K562 (cell line): ENCODE data around the gene PTPN1. TPM values are rescaled to one million over a fixed set of nuclear protein-coding genes. Genes with fewer than 3 reads are reported as not detected.

Experiments
- ATAC-seq: fragments of 200-7000 bp; cut with Tn5 transposase; 3 replicates; pipeline ENCODE4 v1.9.1; 2020; ENCODE audit warnings: moderate library complexity
- BruUV-seq: library from RNA; stranded (reverse); fragments of 400-500 nt; replicated peaks from 2 replicates; lab custom pipeline; 2021; lab: Mats Ljungman, UMichigan
- CTCF ChIA-PET: fragments of 300-600 bp; formaldehyde crosslinking; extraction: SDS; loops from one replicate; lab custom pipeline; 2021; ENCODE audit warnings: low intra/inter-chr PET ratio; lab: Yijun Ruan, JAX
- POLR2A ChIA-PET: fragments of 300-600, 350-650 bp; sonication (Branson Sonifier 250); formaldehyde crosslinking; extraction: SDS; loops from one replicate; lab custom pipeline; 2021; ENCODE audit warnings: antibody characterized with exemption, inconsistent platforms; lab: Yijun Ruan, JAX
- DNase-seq, 4 experiments: peaks; one replicate each; pipeline versions ENCODE4 v3.0.0 to v3.0.0-alpha.2; 2011 to 2018; ENCODE audit warnings: low spot score in 3 of 4, mixed read lengths in 3 of 4; ENCODE audit errors: extremely low read depth in 1 of 4
- FAIRE-seq: peaks from 2 replicates; lab custom pipeline; 2011; peaks lifted over from hg19 to GRCh38; lab: Jason Lieb, UNC
- H2AFZ ChIP-seq: 2 replicates; pipeline ENCODE4 v1.6.0; 2011; ENCODE audit warnings: low read depth, low read length, control low read depth, inconsistent platforms
- H3K27ac ChIP-seq: fragments of 200-600 bp; 3 replicates; pipeline ENCODE4 v1.8.0; 2011; ENCODE audit warnings: low read depth, mild to moderate bottlenecking, control low read depth, inconsistent platforms, low read length, moderate library complexity, mixed read lengths; ENCODE audit errors: extremely low read depth
- H3K27me3 ChIP-seq, 2 experiments: fragments of 300-600 bp in 1 of 2; 2 replicates in 1 of 2; 3 replicates in 1 of 2; pipeline versions ENCODE4 v1.6.0 to v1.8.0; 2011; ENCODE audit warnings: inconsistent platforms in 2 of 2, low read length in 2 of 2, mild to moderate bottlenecking in 1 of 2, mixed read lengths in 1 of 2, moderate library complexity in 1 of 2; ENCODE audit not compliant: control insufficient read depth in 2 of 2, insufficient read depth in 2 of 2
- H3K36me3 ChIP-seq: fragments of 300-600 bp; 3 replicates; pipeline ENCODE4 v1.8.0; 2011; ENCODE audit warnings: mild to moderate bottlenecking, low read length, inconsistent platforms; ENCODE audit not compliant: control insufficient read depth, insufficient read depth
- H3K4me1 ChIP-seq, 2 experiments: fragments of 200-600 bp in 1 of 2; replicated peaks in 1 of 2; 2 replicates in 1 of 2; 3 replicates in 1 of 2; pipeline versions ENCODE4 v1.5.1 to v1.8.0; 2011; ENCODE audit warnings: inconsistent platforms in 2 of 2, low read length in 2 of 2, mild to moderate bottlenecking in 1 of 2, mixed read lengths in 1 of 2, moderate library complexity in 1 of 2; ENCODE audit not compliant: control insufficient read depth in 2 of 2, insufficient read depth in 2 of 2
- H3K4me2 ChIP-seq: 2 replicates; pipeline ENCODE4 v1.6.1; 2011; ENCODE audit warnings: low read length, control low read depth, inconsistent platforms, mixed read lengths; ENCODE audit not compliant: insufficient read depth
- H3K4me3 ChIP-seq: fragments of 200-600 bp; sonication (generic), shearing (Covaris generic); 2 replicates; pipeline ENCODE4 v1.5.1; 2016; ENCODE audit warnings: control low read depth, inconsistent platforms
- H3K79me2 ChIP-seq: fragments of 200-600 bp; 3 replicates; pipeline ENCODE4 v1.8.0; 2011; ENCODE audit warnings: low read length, inconsistent platforms; ENCODE audit not compliant: control insufficient read depth, insufficient read depth
- H3K9ac ChIP-seq, 2 experiments: 2 replicates each; pipeline versions ENCODE4 v1.6.0 to v1.6.1; 2011; ENCODE audit warnings: low read depth in 2 of 2, low read length in 2 of 2, control low read depth in 1 of 2, inconsistent platforms in 1 of 2, mild to moderate bottlenecking in 1 of 2, mixed read lengths in 1 of 2; ENCODE audit not compliant: insufficient read depth in 1 of 2
- H3K9me1 ChIP-seq: one replicate; pipeline ENCODE4 v1.6.0; 2011; ENCODE audit warnings: inconsistent platforms, mild to moderate bottlenecking, low read length, moderate library complexity; ENCODE audit not compliant: control insufficient read depth, insufficient read depth
- H3K9me3 ChIP-seq: replicated peaks from 2 replicates; pipeline ENCODE4 v1.5.1; 2011; ENCODE audit warnings: low read depth, low read length, inconsistent platforms; ENCODE audit not compliant: control insufficient read depth, insufficient read depth
- H4K20me1 ChIP-seq: replicated peaks from 2 replicates; pipeline ENCODE4 v1.6.1; 2011; ENCODE audit warnings: low read length, inconsistent platforms, mixed read lengths; ENCODE audit not compliant: control insufficient read depth, insufficient read depth
- GABPB2 ChIP-seq: fragments of 250-450 bp; sonication (Bioruptor Pico); conservative IDR thresholded peaks from 2 replicates; pipeline ENCODE4 v1.5.1; 2021; ENCODE audit warnings: mild to moderate bottlenecking
- JUN ChIP-seq, 2 experiments: sonication (generic) in 1 of 2; formaldehyde crosslinking in 1 of 2; IDR thresholded peaks; 2 replicates each; pipeline versions ENCODE4 v1.6.1 to v1.8.0; 2012 to 2022; ENCODE audit warnings: borderline replicate concordance in 2 of 2, mild to moderate bottlenecking in 2 of 2, improper control_type of control experiment in 1 of 2, low read depth in 1 of 2, low read length in 1 of 2, missing genetic modification reagents in 1 of 2
- MBD1 ChIP-seq: fragments of 250-450 bp; sonication (Bioruptor Pico); IDR thresholded peaks from 2 replicates; pipeline ENCODE4 v1.8.0; 2022; ENCODE audit warnings: inconsistent platforms
- SRSF3 ChIP-seq: fragments of 200-400 bp; formaldehyde crosslinking; IDR thresholded peaks from 2 replicates; pipeline ENCODE4 v1.6.1; 2016; ENCODE audit warnings: mild to moderate bottlenecking, low read length, moderate library complexity; ENCODE audit not compliant: insufficient read depth
- TARDBP ChIP-seq: fragments of 450-650 bp; IDR thresholded peaks from 2 replicates; pipeline ENCODE4 v1.6.1; 2016
- TBL1XR1 ChIP-seq, 2 experiments: IDR thresholded peaks; 2 replicates each; pipeline ENCODE4 v1.6.1; 2012; ENCODE audit warnings: improper control_type of control experiment in 2 of 2, low read length in 2 of 2, mild to moderate bottlenecking in 1 of 2
- TCF7 ChIP-seq: sonication (generic); IDR thresholded peaks from 2 replicates; pipeline ENCODE4 v1.6.1; 2016; ENCODE audit warnings: antibody characterized with exemption, borderline replicate concordance
- TSHZ1 ChIP-seq: fragments of 250-450 bp; sonication (Bioruptor Pico); IDR thresholded peaks from 2 replicates; pipeline ENCODE4 v1.4.0; 2020; ENCODE audit warnings: mild to moderate bottlenecking, moderate library complexity
- ZBTB9 ChIP-seq: fragments of 450-650 bp; formaldehyde crosslinking; IDR thresholded peaks from 2 replicates; pipeline ENCODE4 v1.4.0; 2020; ENCODE audit warnings: mild to moderate bottlenecking, moderate library complexity
- ZC3H8 ChIP-seq: fragments of 450-650 bp; IDR thresholded peaks from 2 replicates; pipeline ENCODE4 v1.6.1; 2017
- ZFP91 ChIP-seq: sonication (generic); formaldehyde crosslinking; IDR thresholded peaks from 2 replicates; pipeline ENCODE4 v1.8.0; 2022; ENCODE audit warnings: mild to moderate bottlenecking, missing genetic modification reagents
- ZNF197 ChIP-seq: fragments of 200-800 bp; sonication (Bioruptor generic); IDR thresholded peaks from 2 replicates; pipeline ENCODE4 v1.6.1; 2016; ENCODE audit warnings: low read depth, missing genetic modification characterization, missing compliant biosample characterization
- ZNF583 ChIP-seq: fragments of 250-450 bp; sonication (Bioruptor Pico); IDR thresholded peaks from 2 replicates; pipeline ENCODE4 v1.4.0; 2020
- WGBS: fragments of 100-300 bp; shearing (Covaris generic); methylation state at CpG from one replicate; pipeline ENCODE4 v1.1.6; 2016; ENCODE audit warnings: low coverage, mixed read lengths; ENCODE audit not compliant: insufficient coverage; ENCODE audit errors: missing lambda C conversion rate; 5-methylcytosine and 5-hydroxymethylcytosine counted together
- in situ Hi-C: fragments of 300-500 bp; cut with MboI; formaldehyde crosslinking; loops from 4 replicates; pipeline ENCODE4 v1.15.0; 2018; ENCODE audit warnings: inconsistent platforms, mixed read lengths
- intact Hi-C: fragments of 100-400 bp; cut with micrococcal nuclease; formaldehyde crosslinking; loops from 2 replicates; pipeline ENCODE4 v1.14.2; 2022
- polyA plus RNA-seq, 8 experiments: library from polyadenylated mRNA; depleted of rRNA in 4 of 8; stranded (reverse) in 5 of 8; unstranded in 3 of 8; fragments of >200 nt; fragmentation: Nextera tagmentation in 2 of 8; fragmentation: Illumina TruSeq in 1 of 8; extraction: Ambion mirVana in 2 of 8; extraction: Trizol in 1 of 8; gene quantifications; 2 replicates each; pipeline versions ENCODE4 v1.2.1 to v1.2.3, GENCODE V29; 2011 to 2014; ENCODE audit warnings: inconsistent platforms in 1 of 8, missing spikeins in 1 of 8
- total RNA-seq, 7 experiments: library from RNA; depleted of rRNA in 6 of 7; stranded (reverse); fragments of >200 nt in 6 of 7; fragmentation: Illumina TruSeq in 2 of 7; extraction: Trizol in 2 of 7; gene quantifications; 2 replicates each; pipeline versions ENCODE4 v1.2.1 to v1.2.3, GENCODE V29; 2011 to 2021; ENCODE audit warnings: low replicate concordance in 1 of 7

Gene PTPN1
- total and polyA plus RNA-seq, 9 of the 15 experiments (the other 6 are each of a cell fraction or from before 2014, with no cell fraction given) = 11.0 to 85.3 (median 54.0) TPM

- CTCF ChIA-PET = no interaction called here
- no TSS peak for BruUV-seq
- Histone ChIP-seq H3K9me3 (no peaks in the 10 kb centered on the region), H4K20me1 (no peaks in the 10 kb centered on the region), H3K9ac (peak overlapping the region in 1 of 2 experiments; percentile 75; a peak in 3 of 4 replicates), H3K4me2 (peak overlapping the region; percentile 89), H3K4me3 (peak overlapping the region; percentile 31; the same call in 1 of the 2 replicates), H3K79me2 (no peaks in the 10 kb centered on the region; the same call in 2 of the 3 replicates), H2AFZ (peak overlapping the region; percentile 76), H3K36me3 (no peaks in the 10 kb centered on the region), H3K27ac (peak overlapping the region; percentile 87), H3K4me1 (peaks cover 17 to 45% of the 10 kb centered on the region in 2 experiments), H3K27me3 (no peaks in the 10 kb centered on the region), H3K9me1 (no peaks in the 10 kb centered on the region)
- DNase-seq = peak; percentile 65 to 86 (median 72)
- intact Hi-C loops = no loop called here
- FAIRE-seq = peak; percentile 74
- peak; percentile 65 for ATAC-seq
- POLR2A ChIA-PET = interaction anchor here (0.6 to 2.6 kb wide), 10 partner anchors 14 to 291 kb away, joined by 3 to 12 read pairs (median 4); partner anchors contain the start of gene CEBPB
- 5% methylated on average over 4 of the region's 4 CpGs for WGBS
- in situ Hi-C loops = loop anchor here (10.0 kb wide), 1 partner anchor 252 kb away; the partner anchor contains the start of gene PARD6B
- TF ChIP-seq SRSF3 (no peak), GABPB2 (no peak), MBD1 (CRISPR knock-in tag) (no peak), ZBTB9 (CRISPR knock-in tag) (peak; percentile 91), JUN (IDR thresholded peaks at IDR 0.05; ENCODE audit: borderline replicate concordance, low read depth, low read length) (no peak), JUN (CRISPR knock-in tag; IDR thresholded peaks at IDR 0.05; ENCODE audit: borderline replicate concordance) (no peak), TBL1XR1 (IDR thresholded peaks at IDR 0.05; ENCODE audit: low read length in 2 of 2) (peak; percentile 17 to 94; a peak in 2 of 4 replicates), ZC3H8 (no peak), TARDBP (no peak), ZFP91 (CRISPR knock-in tag) (no peak), ZNF197 (CRISPR knock-in tag) (peak; percentile 77; the same call in 1 of the 2 replicates), ZNF583 (CRISPR knock-in tag) (peak; percentile 82), TCF7 (no peak), TSHZ1 (CRISPR knock-in tag) (no peak)
Observed at GRCh38 chr20:50482396-50482981, 27.7 kb upstream of the PTPN1 start.
